Epithelial cell of esophagus (primary cell): ENCODE results near the gene PTGES.
"Not testable (repeated sequence)": the region's sequence is repeated elsewhere in the genome, so short reads cannot be mapped to it uniquely, and the experiment has no call there.

Source experiments
- DNase-seq: peaks from one replicate; pipeline ENCODE4 v3.0.0; 2010; ENCODE audit warnings: low read depth
- H3K4me3 ChIP-seq: 2 replicates; pipeline ENCODE4 v1.5.1; 2011; ENCODE audit warnings: mild to moderate bottlenecking, low read length, control low read depth
- TF ChIP-seq, protein P1 (sequence below): IDR thresholded peaks from 2 replicates; pipeline ENCODE4 v1.5.1; 2011; ENCODE audit warnings: low read depth, mild to moderate bottlenecking, low read length, control low read depth, inconsistent platforms; ENCODE audit not compliant: insufficient read depth; ENCODE audit errors: missing control alignments

Gene PTGES

DNA sequence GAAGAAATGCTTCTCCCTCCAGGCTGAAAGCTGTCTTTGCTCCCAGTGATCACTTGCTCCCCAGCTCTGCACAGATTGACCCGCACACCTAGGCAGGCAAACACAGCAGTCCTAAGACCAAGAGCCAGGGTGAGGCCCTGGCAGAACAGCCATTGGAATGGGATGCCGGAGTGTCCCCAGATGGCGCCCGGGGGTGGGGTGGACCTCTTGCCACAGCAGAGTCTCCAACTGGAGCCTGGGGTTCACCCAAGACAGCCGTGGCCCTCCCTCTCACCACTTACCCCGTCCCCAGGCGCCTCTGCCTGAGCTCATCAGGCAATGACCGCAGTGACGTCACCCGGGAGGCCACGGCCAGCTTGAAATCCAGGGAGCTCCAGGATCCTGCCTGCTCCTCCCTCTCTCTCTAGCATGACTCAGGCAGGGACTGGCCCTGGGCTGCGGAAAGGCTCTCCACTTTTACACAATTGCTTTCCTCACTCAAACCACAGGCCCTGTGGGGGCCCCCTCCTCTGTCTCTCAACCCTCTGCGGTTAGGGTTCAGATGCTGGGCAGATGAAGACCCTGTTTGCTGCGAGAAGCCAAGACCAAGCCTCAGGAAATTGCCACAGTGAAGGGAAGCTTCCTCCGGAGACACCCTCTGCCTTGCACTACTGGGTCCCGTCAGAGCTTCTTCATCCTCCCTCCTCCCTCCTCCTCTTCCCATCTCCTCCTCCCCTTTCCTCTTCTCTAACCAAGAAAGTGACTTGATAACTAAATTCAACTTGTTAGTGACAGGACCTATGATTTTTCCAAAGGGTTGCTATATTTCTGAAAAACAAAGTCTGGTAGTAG lies 24.3 kb upstream of the PTGES start:
- no peak overlapping the region for H3K4me3 ChIP-seq
- DNase-seq, result peak; percentile 98
- TF ChIP-seq, protein P1, sequence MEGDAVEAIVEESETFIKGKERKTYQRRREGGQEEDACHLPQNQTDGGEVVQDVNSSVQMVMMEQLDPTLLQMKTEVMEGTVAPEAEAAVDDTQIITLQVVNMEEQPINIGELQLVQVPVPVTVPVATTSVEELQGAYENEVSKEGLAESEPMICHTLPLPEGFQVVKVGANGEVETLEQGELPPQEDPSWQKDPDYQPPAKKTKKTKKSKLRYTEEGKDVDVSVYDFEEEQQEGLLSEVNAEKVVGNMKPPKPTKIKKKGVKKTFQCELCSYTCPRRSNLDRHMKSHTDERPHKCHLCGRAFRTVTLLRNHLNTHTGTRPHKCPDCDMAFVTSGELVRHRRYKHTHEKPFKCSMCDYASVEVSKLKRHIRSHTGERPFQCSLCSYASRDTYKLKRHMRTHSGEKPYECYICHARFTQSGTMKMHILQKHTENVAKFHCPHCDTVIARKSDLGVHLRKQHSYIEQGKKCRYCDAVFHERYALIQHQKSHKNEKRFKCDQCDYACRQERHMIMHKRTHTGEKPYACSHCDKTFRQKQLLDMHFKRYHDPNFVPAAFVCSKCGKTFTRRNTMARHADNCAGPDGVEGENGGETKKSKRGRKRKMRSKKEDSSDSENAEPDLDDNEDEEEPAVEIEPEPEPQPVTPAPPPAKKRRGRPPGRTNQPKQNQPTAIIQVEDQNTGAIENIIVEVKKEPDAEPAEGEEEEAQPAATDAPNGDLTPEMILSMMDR, result no peak

DNA sequence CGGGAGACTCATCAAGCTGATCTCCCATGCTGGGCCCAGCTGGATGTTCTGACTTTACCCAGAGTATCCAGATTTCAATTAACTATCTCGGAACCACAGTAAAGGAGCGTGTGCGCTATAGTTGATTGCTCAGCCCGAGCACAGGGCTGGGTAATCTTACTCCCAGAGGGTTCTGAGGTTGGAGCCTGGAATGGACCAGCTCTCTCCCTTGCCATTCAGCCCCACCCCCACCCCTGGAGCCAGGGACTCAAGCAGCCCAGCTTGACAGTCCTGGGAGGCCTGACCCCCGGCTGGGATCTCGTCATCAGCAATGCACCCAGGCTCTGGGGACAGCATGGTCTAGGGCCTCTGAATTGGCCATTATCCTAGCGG lies 23.7 kb upstream of the PTGES start:
- no peak for DNase-seq
- H3K4me3 ChIP-seq, result no peak overlapping the region
- TF ChIP-seq, protein P1, result no peak

DNA sequence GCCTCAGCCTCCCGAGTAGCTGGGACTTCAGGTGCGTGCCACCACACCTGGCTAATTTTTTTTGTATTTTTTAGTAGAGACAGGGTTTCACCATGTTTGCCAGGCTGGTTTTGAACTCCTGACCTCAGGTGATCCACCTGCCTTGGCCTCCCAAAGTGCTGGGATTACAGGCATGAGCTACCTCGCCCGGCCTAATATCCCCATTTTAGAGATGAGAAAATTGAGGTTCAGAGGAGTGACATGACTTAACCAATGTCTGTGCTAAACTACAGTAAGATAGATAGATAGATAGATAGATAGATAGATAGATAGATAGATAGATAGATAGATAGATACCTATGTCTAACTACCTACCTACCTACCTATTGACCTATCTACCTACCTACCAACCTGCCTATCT lies 23.3 kb upstream of the PTGES start:
- H3K4me3 ChIP-seq, DNase-seq: not testable (repeated sequence)

DNA sequence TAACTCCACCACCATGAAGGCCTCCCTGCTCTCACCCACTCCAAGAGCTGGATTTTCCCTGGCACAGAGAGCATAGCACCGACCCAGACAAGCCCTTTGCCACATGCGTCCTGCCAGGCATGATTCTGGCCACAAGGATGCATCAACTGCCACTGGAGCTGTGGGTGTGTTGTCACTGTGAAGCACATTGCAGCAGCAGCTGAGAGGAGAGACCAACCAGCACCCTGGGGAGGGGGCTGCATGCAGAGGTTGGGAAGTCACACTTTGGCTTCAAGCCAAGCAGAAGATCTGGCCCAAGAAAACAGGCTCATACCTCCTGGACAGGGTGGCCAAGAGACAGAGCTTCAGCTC lies 22.6 kb upstream of the PTGES start:
- TF ChIP-seq, protein P1, result no peak
- no peak overlapping the region for H3K4me3 ChIP-seq
- DNase-seq, result no peak

DNA sequence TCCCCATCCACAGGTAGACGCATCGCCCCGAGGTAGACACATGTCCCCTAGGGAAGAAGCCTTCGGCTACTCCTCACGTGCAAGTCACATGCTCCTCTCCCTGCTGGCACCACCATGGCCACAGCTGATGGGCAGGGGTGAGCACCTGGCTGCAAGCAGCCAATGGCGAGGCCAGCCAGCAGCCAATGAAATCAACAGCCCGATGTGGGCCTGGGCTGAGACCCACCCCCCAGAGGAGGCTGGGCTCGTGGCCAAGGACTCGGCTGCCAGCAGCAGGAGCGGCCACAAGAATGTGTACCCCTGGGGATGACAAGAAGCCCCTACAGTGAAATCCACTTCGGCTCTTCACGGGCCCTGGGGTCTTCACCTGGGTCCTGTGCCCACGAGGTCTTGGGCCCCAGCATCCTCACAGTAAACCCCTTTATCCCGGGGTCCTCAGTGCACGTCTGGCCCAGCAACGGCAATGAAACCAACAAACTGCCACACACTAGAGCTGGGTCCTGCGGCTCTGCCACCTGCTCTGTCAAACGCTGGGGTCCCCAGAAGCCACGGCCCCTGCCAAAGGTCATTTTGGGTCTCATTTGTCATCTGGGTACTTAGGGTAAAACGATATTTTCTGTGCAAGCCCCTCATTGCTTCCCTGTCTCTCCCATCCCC lies 22.1 kb upstream of the PTGES start:
- H3K4me3 ChIP-seq, result no peak overlapping the region
- DNase-seq, result no peak
- TF ChIP-seq, protein P1, result no peak

DNA sequence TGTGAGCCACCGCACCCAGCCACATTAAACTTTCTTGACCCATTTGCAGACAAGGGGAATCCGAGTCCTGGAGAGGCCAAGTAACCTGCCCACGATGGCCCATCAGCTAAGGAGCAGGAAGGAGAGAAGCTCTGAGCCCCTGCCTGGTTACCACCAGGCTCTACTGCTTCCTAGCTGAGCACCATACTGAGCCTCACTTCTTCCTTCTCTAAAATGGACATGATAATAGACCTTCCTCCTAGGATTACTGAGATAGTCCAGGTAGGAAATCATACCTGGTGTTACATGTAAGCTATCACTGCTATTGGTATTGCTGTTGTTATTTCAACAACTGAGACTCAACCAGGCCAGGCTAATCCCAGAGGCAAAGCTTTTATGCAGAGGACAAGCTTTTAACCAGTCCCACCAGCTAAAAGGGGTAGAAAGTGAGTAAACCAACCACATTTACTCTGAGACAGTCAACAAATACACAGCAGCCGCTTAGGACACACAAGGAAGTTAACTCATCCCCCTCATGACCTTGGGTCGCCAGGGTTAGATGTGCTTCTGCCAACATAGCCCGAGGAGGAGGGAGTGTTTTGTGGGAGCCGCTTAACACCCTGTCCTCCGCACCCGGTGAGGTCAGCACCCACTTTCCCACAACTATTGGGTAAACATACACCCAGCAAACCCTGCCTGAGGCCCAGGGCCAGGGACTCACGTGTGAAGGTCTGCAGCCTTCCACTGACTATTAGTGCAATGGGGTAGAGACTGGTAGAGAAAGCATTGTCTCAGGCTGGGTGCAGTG lies 20.6 kb upstream of the PTGES start:
- DNase-seq, result peak; percentile 86
- TF ChIP-seq, protein P1, result no peak
- H3K4me3 ChIP-seq, result no peak overlapping the region

DNA sequence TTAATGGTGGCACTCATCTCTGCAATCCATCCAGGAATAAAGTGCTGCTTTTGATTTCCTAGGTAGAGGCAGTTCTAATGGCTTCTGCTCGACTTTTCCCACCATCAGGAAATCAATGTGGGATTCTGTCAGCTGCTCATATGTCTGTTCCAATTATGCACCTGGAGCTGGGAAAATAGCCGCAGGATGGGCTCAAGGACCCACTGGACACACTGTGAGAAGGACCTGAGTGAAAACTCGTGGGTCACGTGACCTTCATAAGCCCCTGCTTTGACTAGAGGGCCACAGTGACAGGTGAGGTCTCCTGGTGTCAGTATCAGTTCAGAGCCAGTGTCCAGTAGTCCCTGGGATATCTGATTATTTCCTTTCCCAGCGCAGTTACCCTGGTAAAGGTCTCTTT lies 17.9 kb upstream of the PTGES start:
- DNase-seq, result no peak
- no peak overlapping the region for H3K4me3 ChIP-seq
- TF ChIP-seq, protein P1, result no peak
